ENCODE measurements around the gene ARHGEF12. TPM values are rescaled to one million over a fixed set of nuclear protein-coding genes. Genes with fewer than 3 reads are reported as not detected.

The ARHGEF12 gene
- total RNA-seq, 4 donors from 2014 or later = 75.9 to 116 (median 94.3) TPM

DNA sequence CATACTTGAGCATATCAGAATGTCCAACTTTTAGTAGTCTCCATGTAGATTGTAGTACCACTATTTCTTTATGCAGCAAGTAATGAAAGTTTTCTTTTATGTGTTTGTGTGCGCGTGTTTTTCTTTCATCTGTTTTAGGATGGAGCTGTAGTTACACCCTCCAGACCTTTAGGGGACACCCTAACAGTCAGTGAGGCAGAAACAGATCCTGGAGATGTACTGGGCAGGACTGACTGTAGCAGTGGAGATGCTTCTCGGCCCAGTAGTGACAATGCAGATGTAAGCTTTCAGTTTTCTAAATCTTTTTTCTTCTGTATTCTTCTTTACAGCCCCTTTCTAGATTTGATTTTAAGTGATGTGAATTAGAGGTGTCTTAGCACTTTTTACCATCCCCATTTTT is 95.4 kb downstream of the ARHGEF12 start:
- DNase-seq = no peak
- intact Hi-C loops (cut with DNase I; ENCODE audit: low total_unique reads) = loop anchor here (2.0 kb wide), 1 partner anchor 97 kb away; no protein-coding TSS in a partner anchor

GRCh38 chr11:120432056-120433018 is 96.1 kb downstream of the ARHGEF12 start:
- Histone ChIP-seq H3K27me3 (no peaks in the 10 kb centered on the region), H3K27ac (peak overlapping the region; percentile 56 to 73 (median 64)), H3K9me3 (no peaks in the 10 kb centered on the region), H3K4me3 (no peak overlapping the region), H3K4me1 (peaks cover 0 to 12% (median 6%) of the 10 kb centered on the region in 4 donors), H3K36me3 (peaks cover 0 to 25% (median 0%) of the 10 kb centered on the region in 4 donors)
- intact Hi-C loops (cut with DNase I; ENCODE audit: low total_unique reads) (no loop called here), in situ Hi-C loops (cut with MboI; ENCODE audit: low pct_ligation_motif_present in 1 of 4, low pct_unique_long_range_greater_than_20kb in 1 of 4, low sequenced_read_pairs in 3 of 4) (loop anchor here in 1 of 4 donors (25.0 kb wide), 1 partner anchor 95 kb away; the partner anchor contains the start of genes ARHGEF12 and TLCD5)
- WGBS, 2 donors (ENCODE audit: low coverage in 1 of 2) = 30 to 42% methylated on average over 3 to 4 of the region's 4 CpGs
- DNase-seq = no peak
- TF ChIP-seq POLR2A (IDR thresholded peaks at IDR 0.05) (no peak), EP300 (IDR thresholded peaks at IDR 0.05; ENCODE audit: low read depth) (no peak), POLR2AphosphoS5 (IDR thresholded peaks at IDR 0.05) (peak in 1 of 3 donors; percentile 31)
- TF ChIP-seq, protein P1, sequence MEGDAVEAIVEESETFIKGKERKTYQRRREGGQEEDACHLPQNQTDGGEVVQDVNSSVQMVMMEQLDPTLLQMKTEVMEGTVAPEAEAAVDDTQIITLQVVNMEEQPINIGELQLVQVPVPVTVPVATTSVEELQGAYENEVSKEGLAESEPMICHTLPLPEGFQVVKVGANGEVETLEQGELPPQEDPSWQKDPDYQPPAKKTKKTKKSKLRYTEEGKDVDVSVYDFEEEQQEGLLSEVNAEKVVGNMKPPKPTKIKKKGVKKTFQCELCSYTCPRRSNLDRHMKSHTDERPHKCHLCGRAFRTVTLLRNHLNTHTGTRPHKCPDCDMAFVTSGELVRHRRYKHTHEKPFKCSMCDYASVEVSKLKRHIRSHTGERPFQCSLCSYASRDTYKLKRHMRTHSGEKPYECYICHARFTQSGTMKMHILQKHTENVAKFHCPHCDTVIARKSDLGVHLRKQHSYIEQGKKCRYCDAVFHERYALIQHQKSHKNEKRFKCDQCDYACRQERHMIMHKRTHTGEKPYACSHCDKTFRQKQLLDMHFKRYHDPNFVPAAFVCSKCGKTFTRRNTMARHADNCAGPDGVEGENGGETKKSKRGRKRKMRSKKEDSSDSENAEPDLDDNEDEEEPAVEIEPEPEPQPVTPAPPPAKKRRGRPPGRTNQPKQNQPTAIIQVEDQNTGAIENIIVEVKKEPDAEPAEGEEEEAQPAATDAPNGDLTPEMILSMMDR (IDR thresholded peaks at IDR 0.05) = no peak

More for the DNA sequence above, 95.4 kb downstream of the ARHGEF12 start:
- no peaks in the 10 kb centered on the region for H3K27me3 ChIP-seq
- TF ChIP-seq POLR2AphosphoS5 (IDR thresholded peaks at IDR 0.05) (no peak), POLR2A (IDR thresholded peaks at IDR 0.05) (no peak), EP300 (IDR thresholded peaks at IDR 0.05; ENCODE audit: low read depth) (no peak)
- TF ChIP-seq, protein P1 (IDR thresholded peaks at IDR 0.05) = peak in 1 of 5 experiments; percentile 29
- peak overlapping the region; percentile 56 to 73 (median 64) for H3K27ac ChIP-seq
- WGBS, 2 donors (ENCODE audit: low coverage in 1 of 2) = 64 to 84% methylated on average over 3 of the region's 3 CpGs
- in situ Hi-C loops (cut with MboI; ENCODE audit: low pct_ligation_motif_present in 1 of 4, low pct_unique_long_range_greater_than_20kb in 1 of 4, low sequenced_read_pairs in 3 of 4) = loop anchor here in 1 of 4 donors (25.0 kb wide), 1 partner anchor 94 kb away; the partner anchor contains the start of genes ARHGEF12 and TLCD5
- peaks cover 0 to 12% (median 6%) of the 10 kb centered on the region in 4 donors for H3K4me1 ChIP-seq
- H3K4me3 ChIP-seq = no peak overlapping the region
- peaks cover 0 to 23% (median 0%) of the 10 kb centered on the region in 4 donors for H3K36me3 ChIP-seq
- H3K9me3 ChIP-seq = no peaks in the 10 kb centered on the region

DNA sequence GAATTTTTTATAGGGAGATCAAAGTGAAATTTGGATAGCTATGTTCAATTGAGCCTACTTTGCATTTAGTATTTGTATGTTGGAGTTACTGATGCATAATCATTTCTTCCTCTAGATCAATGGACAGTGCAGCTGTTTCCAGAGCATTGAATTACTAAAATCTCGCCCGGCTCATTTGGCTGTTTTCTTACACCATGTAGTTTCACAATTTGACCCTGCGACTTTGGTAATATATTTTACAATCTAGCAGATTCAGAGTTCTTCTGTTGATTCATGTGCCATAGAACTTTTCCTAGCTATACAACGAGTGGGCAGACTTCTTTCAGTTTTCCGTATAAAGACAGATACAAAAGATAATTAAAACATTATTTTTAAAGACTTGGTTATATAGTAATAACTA is 105.4 kb downstream of the ARHGEF12 start:
- Histone ChIP-seq H3K36me3 (peaks cover 0 to 55% (median 16%) of the 10 kb centered on the region in 4 donors), H3K4me3 (no peak overlapping the region), H3K4me1 (no peaks in the 10 kb centered on the region), H3K27ac (no peak overlapping the region), H3K9me3 (no peaks in the 10 kb centered on the region), H3K27me3 (no peaks in the 10 kb centered on the region)
- TF ChIP-seq, protein P1 (IDR thresholded peaks at IDR 0.05) = no peak
- no peak for TF ChIP-seq POLR2AphosphoS5 (IDR thresholded peaks at IDR 0.05)
- TF ChIP-seq EP300 (IDR thresholded peaks at IDR 0.05; ENCODE audit: low read depth) = no peak
- TF ChIP-seq POLR2A (IDR thresholded peaks at IDR 0.05) = no peak
- 87 to 93% methylated on average over 5 of the region's 5 CpGs for WGBS, 2 donors (ENCODE audit: low coverage in 1 of 2)
- in situ Hi-C loops (cut with MboI; ENCODE audit: low pct_ligation_motif_present in 1 of 4, low pct_unique_long_range_greater_than_20kb in 1 of 4, low sequenced_read_pairs in 3 of 4) (loop anchor here in 1 of 4 donors (25.0 kb wide), 1 partner anchor 104 kb away; the partner anchor contains the start of genes ARHGEF12 and TLCD5), intact Hi-C loops (cut with DNase I; ENCODE audit: low total_unique reads) (no loop called here)
- no peak for DNase-seq

DNA sequence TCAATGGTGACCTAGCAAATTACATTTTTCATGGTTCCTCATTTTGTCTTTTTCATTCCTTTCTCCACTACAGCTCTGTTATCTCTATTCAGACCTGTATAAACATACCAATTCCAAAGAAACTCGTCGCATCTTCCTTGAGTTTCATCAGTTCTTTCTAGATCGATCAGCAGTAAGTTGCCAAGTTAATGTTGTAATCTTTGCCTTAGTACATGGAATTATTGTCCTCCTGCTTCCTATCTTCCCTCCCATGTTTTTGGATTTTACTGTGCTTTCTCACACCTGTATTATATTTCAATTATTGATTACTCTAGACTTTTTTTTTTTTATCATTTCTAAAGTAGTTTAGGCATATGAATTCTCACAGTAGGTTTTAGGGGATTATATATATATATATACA is 105.8 kb downstream of the ARHGEF12 start:
- TF ChIP-seq, protein P1 (IDR thresholded peaks at IDR 0.05) = no peak
- TF ChIP-seq EP300 (IDR thresholded peaks at IDR 0.05; ENCODE audit: low read depth) = no peak
- no peak for TF ChIP-seq POLR2AphosphoS5 (IDR thresholded peaks at IDR 0.05)
- TF ChIP-seq POLR2A (IDR thresholded peaks at IDR 0.05) = no peak
- no peak for DNase-seq
- Histone ChIP-seq H3K27ac (no peak overlapping the region), H3K4me3 (no peak overlapping the region), H3K36me3 (peaks cover 0 to 60% (median 18%) of the 10 kb centered on the region in 4 donors), H3K27me3 (no peaks in the 10 kb centered on the region), H3K4me1 (no peaks in the 10 kb centered on the region), H3K9me3 (no peaks in the 10 kb centered on the region)
- 89% methylated on average over 3 of the region's 3 CpGs for WGBS, 2 donors (ENCODE audit: low coverage in 1 of 2)
- in situ Hi-C loops (cut with MboI; ENCODE audit: low pct_ligation_motif_present in 1 of 4, low pct_unique_long_range_greater_than_20kb in 1 of 4, low sequenced_read_pairs in 3 of 4) (loop anchor here in 1 of 4 donors (25.0 kb wide), 1 partner anchor 105 kb away; the partner anchor contains the start of genes ARHGEF12 and TLCD5), intact Hi-C loops (cut with DNase I; ENCODE audit: low total_unique reads) (no loop called here)

Measured in transverse colon (tissue), 4 donors.